ENCODE results near the gene ITSN2. TPM values are rescaled to one million over a fixed set of nuclear protein-coding genes. Genes with fewer than 3 reads are reported as not detected.
A peak's percentile ranks its signal among the peaks of the same experiment; 100 is the strongest.
"Not testable (repeated sequence)": the region's sequence is repeated elsewhere in the genome, so short reads cannot be mapped to it uniquely, and the experiment has no call there.

The ITSN2 gene
- total and polyA plus RNA-seq, 4 donors, result 21.0 to 36.7 (median 27.5) TPM

DNA sequence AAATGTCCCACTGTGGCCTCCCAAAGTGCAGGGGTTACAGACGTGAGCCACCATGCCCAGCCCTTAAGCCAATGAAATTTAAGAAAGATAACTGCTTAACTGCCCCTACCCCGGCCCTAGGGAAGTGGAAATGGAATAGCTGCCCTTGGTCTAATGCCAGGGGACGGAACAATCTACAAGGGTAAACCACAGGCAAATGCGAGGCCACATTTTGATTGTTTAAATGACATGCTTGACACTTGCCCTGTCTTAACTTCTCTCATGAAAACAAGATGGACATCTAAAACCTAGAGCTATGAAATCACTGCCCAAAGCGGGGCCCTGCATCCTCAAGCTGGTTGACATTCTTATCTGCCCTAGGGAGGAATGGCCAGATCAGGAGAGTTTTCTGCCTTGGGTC is 5.5 kb upstream of the ITSN2 start:
- Histone ChIP-seq H3K9me3 (ENCODE audit: control insufficient read depth, insufficient read depth, low read length) (no peaks in the 10 kb centered on the region), H3K4me3 (ENCODE audit: low read depth, low read length) (no peak overlapping the region), H3K36me3 (ENCODE audit: control insufficient read depth, insufficient read depth, low read length) (no peaks in the 10 kb centered on the region), H3K4me1 (ENCODE audit: control insufficient read depth, insufficient read depth, low read length) (peaks cover 3% of the 10 kb centered on the region), H3K27me3 (ENCODE audit: control insufficient read depth, insufficient read depth, low read length) (no peaks in the 10 kb centered on the region), H3K27ac (ENCODE audit: low read depth, low read length) (no peak overlapping the region)
- 28% methylated on average over 5 of the region's 5 CpGs for WGBS (ENCODE audit: insufficient coverage)
- DNase-seq (ENCODE audit: low read depth in 4 of 6, low spot score in 6 of 6), result no peak

DNA sequence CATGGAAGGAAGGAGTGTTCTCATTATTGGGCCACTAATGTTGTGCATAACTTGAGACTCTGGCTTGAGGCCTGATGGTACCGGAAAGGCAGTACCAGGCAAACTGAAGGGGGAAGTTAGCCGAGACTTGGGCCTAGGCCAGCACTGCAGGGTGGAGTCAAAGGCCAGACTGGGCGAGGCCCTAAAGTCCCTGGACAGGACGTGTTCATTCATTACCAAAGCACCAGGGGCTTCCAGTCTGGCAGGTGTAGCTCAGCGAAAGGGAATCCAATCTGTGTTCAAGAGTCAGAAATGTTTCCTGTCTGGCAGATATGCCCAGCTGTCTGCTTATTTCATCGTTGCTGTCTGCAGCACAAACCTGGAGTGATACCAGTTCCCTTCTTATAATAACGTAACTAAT is 4.7 kb upstream of the ITSN2 start:
- Histone ChIP-seq H3K4me3 (ENCODE audit: low read depth, low read length) (no peak overlapping the region), H3K36me3 (ENCODE audit: control insufficient read depth, insufficient read depth, low read length) (no peaks in the 10 kb centered on the region), H3K4me1 (ENCODE audit: control insufficient read depth, insufficient read depth, low read length) (peaks cover 8% of the 10 kb centered on the region), H3K27me3 (ENCODE audit: control insufficient read depth, insufficient read depth, low read length) (no peaks in the 10 kb centered on the region), H3K27ac (ENCODE audit: low read depth, low read length) (no peak overlapping the region), H3K9me3 (ENCODE audit: control insufficient read depth, insufficient read depth, low read length) (no peaks in the 10 kb centered on the region)
- peak in 1 of 6 donors; percentile 38 for DNase-seq (ENCODE audit: low read depth in 4 of 6, low spot score in 6 of 6)
- WGBS (ENCODE audit: insufficient coverage), result 79% methylated on average over 5 of the region's 7 CpGs

- Histone ChIP-seq H3K27me3 (ENCODE audit: control insufficient read depth, insufficient read depth, low read length) (no peaks in the 10 kb centered on the region), H3K36me3 (ENCODE audit: control insufficient read depth, insufficient read depth, low read length) (no peaks in the 10 kb centered on the region), H3K9me3 (ENCODE audit: control insufficient read depth, insufficient read depth, low read length) (no peaks in the 10 kb centered on the region), H3K4me3 (ENCODE audit: low read depth, low read length) (no peak overlapping the region), H3K27ac (ENCODE audit: low read depth, low read length) (no peak overlapping the region), H3K4me1 (ENCODE audit: control insufficient read depth, insufficient read depth, low read length) (peaks cover 8% of the 10 kb centered on the region)
- no peak for DNase-seq (ENCODE audit: low read depth in 4 of 6, low spot score in 6 of 6)
- WGBS (ENCODE audit: insufficient coverage), result 82% methylated on average over 2 of the region's 2 CpGs
Observed at GRCh38 chr2:24363301-24363700, 3.0 kb upstream of the ITSN2 start.

DNA sequence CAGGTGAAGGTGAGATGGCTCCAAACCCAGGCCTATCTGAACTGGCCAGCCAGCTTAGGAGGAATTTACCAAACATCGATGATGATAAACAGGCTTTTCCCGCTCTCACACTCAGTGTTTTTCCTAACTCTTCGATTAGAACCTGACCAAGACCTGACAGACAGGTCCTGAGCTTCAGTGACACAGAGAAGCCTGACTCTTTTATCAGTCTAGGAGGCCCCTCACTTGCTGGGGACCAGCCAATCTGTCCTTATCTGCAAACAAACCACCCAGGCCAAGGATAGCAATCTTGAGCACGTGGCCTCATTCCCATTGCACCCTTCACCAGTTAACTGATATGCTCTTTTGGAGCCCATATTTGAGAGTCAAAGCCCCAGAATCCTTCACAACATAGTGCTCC is 1.9 kb upstream of the ITSN2 start:
- WGBS (ENCODE audit: insufficient coverage), result 92% methylated on average over 3 of the region's 4 CpGs
- no peak for DNase-seq (ENCODE audit: low read depth in 4 of 6, low spot score in 6 of 6)
- H3K4me1 ChIP-seq (ENCODE audit: control insufficient read depth, insufficient read depth, low read length), result peaks cover 8% of the 10 kb centered on the region
- H3K27ac ChIP-seq (ENCODE audit: low read depth, low read length), result no peak overlapping the region
- no peaks in the 10 kb centered on the region for H3K9me3 ChIP-seq (ENCODE audit: control insufficient read depth, insufficient read depth, low read length)
- no peaks in the 10 kb centered on the region for H3K36me3 ChIP-seq (ENCODE audit: control insufficient read depth, insufficient read depth, low read length)
- H3K27me3 ChIP-seq (ENCODE audit: control insufficient read depth, insufficient read depth, low read length), result no peaks in the 10 kb centered on the region
- H3K4me3 ChIP-seq (ENCODE audit: low read depth, low read length), result no peak overlapping the region

GRCh38 chr2:24360963-24361330 is 611 bp upstream of the ITSN2 start:
- Histone ChIP-seq H3K36me3 (ENCODE audit: control insufficient read depth, insufficient read depth, low read length) (no peaks in the 10 kb centered on the region), H3K4me3 (ENCODE audit: low read depth, low read length) (peak overlapping the region; percentile 75), H3K9me3 (ENCODE audit: control insufficient read depth, insufficient read depth, low read length) (no peaks in the 10 kb centered on the region), H3K4me1 (ENCODE audit: control insufficient read depth, insufficient read depth, low read length) (peaks cover 8% of the 10 kb centered on the region), H3K27ac (ENCODE audit: low read depth, low read length) (peak overlapping the region; percentile 75), H3K27me3 (ENCODE audit: control insufficient read depth, insufficient read depth, low read length) (no peaks in the 10 kb centered on the region)
- DNase-seq (ENCODE audit: low read depth in 4 of 6, low spot score in 6 of 6), result no peak
- 87% methylated on average over 13 of the region's 15 CpGs for WGBS (ENCODE audit: insufficient coverage)

- Histone ChIP-seq H3K27ac (ENCODE audit: low read depth, low read length) (peak overlapping the region; percentile 52), H3K4me3 (ENCODE audit: low read depth, low read length) (peak overlapping the region; percentile 63), H3K4me1 (ENCODE audit: control insufficient read depth, insufficient read depth, low read length) (peaks cover 8% of the 10 kb centered on the region), H3K27me3 (ENCODE audit: control insufficient read depth, insufficient read depth, low read length) (no peaks in the 10 kb centered on the region), H3K36me3 (ENCODE audit: control insufficient read depth, insufficient read depth, low read length) (no peaks in the 10 kb centered on the region), H3K9me3 (ENCODE audit: control insufficient read depth, insufficient read depth, low read length) (no peaks in the 10 kb centered on the region)
- 1% methylated on average over 34 of the region's 46 CpGs for WGBS (ENCODE audit: insufficient coverage)
- peak in 2 of 6 donors; percentile 56 to 65 for DNase-seq (ENCODE audit: low read depth in 4 of 6, low spot score in 6 of 6)
Observed at GRCh38 chr2:24359129-24360049, 947 bp downstream of the ITSN2 start.

- not testable (repeated sequence) for H3K9me3 ChIP-seq (ENCODE audit: control insufficient read depth, insufficient read depth, low read length); H3K27ac ChIP-seq (ENCODE audit: low read depth, low read length); H3K27me3 ChIP-seq (ENCODE audit: control insufficient read depth, insufficient read depth, low read length); H3K4me1 ChIP-seq (ENCODE audit: control insufficient read depth, insufficient read depth, low read length); H3K36me3 ChIP-seq (ENCODE audit: control insufficient read depth, insufficient read depth, low read length); DNase-seq (ENCODE audit: low read depth in 4 of 6, low spot score in 6 of 6); H3K4me3 ChIP-seq (ENCODE audit: low read depth, low read length)
- 90% methylated on average over 8 of the region's 12 CpGs for WGBS (ENCODE audit: insufficient coverage)
Observed at GRCh38 chr2:24357767-24358166, 2.6 kb downstream of the ITSN2 start.

GRCh38 chr2:24357115-24357514 is 3.2 kb downstream of the ITSN2 start:
- H3K27ac ChIP-seq (ENCODE audit: low read depth, low read length); H3K4me1 ChIP-seq (ENCODE audit: control insufficient read depth, insufficient read depth, low read length); H3K9me3 ChIP-seq (ENCODE audit: control insufficient read depth, insufficient read depth, low read length); H3K27me3 ChIP-seq (ENCODE audit: control insufficient read depth, insufficient read depth, low read length); DNase-seq (ENCODE audit: low read depth in 4 of 6, low spot score in 6 of 6); H3K36me3 ChIP-seq (ENCODE audit: control insufficient read depth, insufficient read depth, low read length); H3K4me3 ChIP-seq (ENCODE audit: low read depth, low read length): not testable (repeated sequence)
- no CpG with 5 or more reads among the region's 4 CpGs for WGBS (ENCODE audit: insufficient coverage)

- Histone ChIP-seq H3K4me3 (ENCODE audit: low read depth, low read length) (no peak overlapping the region), H3K27ac (ENCODE audit: low read depth, low read length) (no peak overlapping the region), H3K27me3 (ENCODE audit: control insufficient read depth, insufficient read depth, low read length) (no peaks in the 10 kb centered on the region), H3K9me3 (ENCODE audit: control insufficient read depth, insufficient read depth, low read length) (no peaks in the 10 kb centered on the region), H3K36me3 (ENCODE audit: control insufficient read depth, insufficient read depth, low read length) (no peaks in the 10 kb centered on the region), H3K4me1 (ENCODE audit: control insufficient read depth, insufficient read depth, low read length) (no peaks in the 10 kb centered on the region)
- 67% methylated on average over 1 of the region's 1 CpG for WGBS (ENCODE audit: insufficient coverage)
- no peak for DNase-seq (ENCODE audit: low read depth in 4 of 6, low spot score in 6 of 6)
Observed at GRCh38 chr2:24354957-24355356, 5.4 kb downstream of the ITSN2 start.

DNA sequence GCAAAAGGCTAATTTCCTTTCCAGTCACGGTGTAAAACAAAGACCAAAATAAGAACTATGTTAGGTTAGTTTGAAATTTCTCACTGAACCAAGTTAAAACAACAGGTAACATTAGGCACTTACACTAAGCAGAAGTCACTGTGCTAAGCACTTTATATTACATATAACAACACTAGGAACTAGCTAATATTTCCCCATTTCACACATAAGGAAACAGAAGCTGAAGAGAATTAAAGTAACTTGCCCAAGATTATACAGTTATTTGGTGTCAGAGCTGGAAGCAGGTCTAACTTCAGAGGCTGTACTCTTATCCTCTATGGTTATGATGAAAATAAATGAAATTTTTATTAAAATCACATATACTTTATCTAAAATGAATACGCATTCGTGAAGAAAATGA is 5.9 kb downstream of the ITSN2 start:
- H3K27ac ChIP-seq (ENCODE audit: low read depth, low read length), result no peak overlapping the region
- WGBS (ENCODE audit: insufficient coverage), result no CpG with 5 or more reads among the region's 3 CpGs

More for the DNA sequence above, 5.9 kb downstream of the ITSN2 start:
- Histone ChIP-seq H3K9me3 (ENCODE audit: control insufficient read depth, insufficient read depth, low read length) (no peaks in the 10 kb centered on the region), H3K27me3 (ENCODE audit: control insufficient read depth, insufficient read depth, low read length) (no peaks in the 10 kb centered on the region), H3K36me3 (ENCODE audit: control insufficient read depth, insufficient read depth, low read length) (no peaks in the 10 kb centered on the region), H3K4me3 (ENCODE audit: low read depth, low read length) (no peak overlapping the region), H3K4me1 (ENCODE audit: control insufficient read depth, insufficient read depth, low read length) (no peaks in the 10 kb centered on the region)
- no peak for DNase-seq (ENCODE audit: low read depth in 4 of 6, low spot score in 6 of 6)
